GM18526 (cell line): Measurements from ENCODE around the gene TCF7L1.

Experiments used
- POLR2A ChIP-seq: IDR thresholded peaks from 3 replicates; pipeline ENCODE4 v1.6.1; 2011; ENCODE audit not compliant: insufficient read length; ENCODE audit errors: extremely low read depth

Gene TCF7L1

DNA sequence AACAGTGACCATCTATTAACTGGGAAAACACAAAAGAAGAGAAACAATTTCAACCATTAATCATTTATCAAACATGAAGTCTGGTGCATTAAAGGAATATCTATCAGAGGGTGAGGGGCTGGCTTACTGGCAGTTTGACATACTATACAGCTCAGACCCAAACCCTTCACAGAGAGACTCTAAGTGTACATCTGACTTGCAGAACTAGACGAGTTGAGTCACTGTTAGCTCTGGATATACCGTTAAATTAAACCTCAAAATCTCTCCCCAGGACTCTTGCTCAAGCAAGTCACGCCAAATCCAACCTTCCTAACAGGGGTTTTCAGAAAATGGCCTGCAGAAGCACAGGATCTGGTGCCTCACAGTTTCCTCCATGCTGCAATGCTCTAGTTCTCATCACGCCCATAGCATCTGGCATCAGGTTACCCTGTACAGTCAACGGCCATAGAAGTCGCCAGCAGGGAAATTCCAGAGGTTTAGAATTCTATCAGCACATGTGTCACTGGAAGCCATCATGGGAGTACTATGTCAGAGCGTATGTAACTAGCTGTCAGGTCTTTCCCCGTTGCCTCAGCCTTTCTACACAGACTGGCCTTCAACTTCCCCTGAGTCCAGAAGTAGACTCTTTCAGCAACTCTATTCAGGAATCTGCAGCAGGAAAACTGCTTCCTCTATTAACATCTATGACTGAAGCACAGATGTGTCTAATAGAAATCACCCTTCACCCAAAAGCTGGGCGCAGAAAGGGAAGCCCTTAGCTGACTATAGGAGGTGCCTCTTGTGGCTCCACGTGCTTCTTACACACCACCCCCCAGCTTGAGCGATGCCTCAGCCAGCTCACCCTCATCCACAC, 185.3 kb downstream of the TCF7L1 start:
- no peak for TF ChIP-seq POLR2A

DNA sequence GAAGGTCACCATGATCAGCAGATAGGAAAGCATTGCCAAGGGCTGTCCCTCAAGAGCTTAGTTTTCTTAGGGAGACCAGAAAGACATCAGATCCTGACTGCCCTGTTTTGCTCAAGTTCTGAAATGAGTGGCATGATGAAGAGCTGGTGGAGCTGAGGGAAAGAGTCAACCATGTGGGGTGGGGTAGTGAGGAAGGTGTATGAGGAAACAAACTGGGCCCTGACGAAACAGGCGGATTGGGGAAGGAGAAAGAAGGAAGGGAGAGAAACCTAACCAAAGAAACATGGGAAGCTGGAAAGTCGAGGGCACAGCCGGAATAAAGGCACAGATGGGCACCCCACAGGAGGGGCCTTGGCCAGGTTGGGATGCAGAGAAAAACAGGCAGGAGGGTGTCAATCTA, 186.6 kb downstream of the TCF7L1 start:
- no peak for TF ChIP-seq POLR2A

DNA sequence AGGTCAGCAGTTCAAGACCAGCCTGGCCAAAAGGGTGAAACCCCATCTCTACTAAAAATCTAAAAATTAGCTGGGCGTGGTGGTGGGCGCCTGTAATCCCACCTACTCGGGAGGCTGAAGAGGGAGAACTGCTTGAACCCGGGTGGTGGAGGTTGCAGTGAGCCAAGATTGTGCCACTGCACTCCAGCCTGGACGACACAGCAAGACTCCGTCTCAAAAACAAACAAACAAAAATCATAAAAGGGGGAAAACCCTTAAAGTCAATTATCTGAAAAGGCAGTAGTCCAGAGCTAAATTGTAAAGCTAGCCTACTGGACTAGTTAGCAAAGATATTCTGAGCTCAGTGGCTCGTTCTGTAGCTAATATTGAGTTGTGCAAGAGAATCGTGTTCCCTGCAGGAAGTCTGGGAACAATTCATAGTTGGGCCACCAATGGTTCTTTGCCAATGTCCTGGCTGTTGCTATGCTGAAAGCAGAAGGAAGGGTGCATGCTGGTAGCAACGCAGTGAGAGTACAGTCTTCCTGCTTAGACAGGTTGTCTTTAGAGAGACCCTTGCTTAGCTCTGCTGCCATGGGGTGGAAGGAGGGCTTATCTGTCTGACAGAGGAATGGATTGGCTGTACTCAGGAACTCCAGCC, 190.3 kb downstream of the TCF7L1 start:
- TF ChIP-seq POLR2A, result no peak

DNA sequence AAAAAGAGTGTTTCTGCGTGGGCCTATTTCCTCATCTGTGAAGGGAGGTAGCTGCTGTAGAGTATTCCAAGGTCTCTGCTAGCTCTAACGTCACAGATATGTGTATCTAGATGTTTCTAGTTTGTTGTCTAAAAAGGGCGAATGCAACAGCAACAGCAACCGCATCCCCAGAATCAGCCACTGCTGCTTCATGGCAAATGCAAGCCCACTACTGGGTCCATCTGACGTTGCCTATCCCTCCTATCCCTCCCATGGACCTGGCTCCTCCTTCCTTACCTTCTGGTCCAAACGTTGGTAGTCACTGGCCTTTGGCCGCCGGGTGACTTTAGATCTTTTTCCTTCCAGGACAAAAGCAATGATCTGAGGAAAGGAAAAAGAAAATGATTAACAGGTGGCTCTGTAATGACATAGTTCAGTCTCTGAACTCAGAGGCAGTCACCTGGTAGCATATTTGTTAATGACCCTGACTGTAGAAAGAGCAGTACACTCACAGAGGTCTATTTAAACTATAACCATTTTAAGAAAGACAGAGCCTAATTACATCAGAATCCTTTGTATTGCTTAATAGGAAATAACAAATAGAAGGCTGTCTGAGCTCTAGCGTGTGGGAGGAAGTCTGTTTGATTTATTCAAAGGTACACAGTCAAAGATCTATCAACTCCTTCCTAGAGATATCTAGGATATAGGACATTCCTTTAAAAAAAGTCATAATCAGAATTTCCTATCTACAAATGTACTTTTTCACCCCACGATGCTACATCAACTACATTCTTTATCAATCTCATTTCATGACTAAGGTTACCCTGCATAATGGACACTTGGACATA, 191.7 kb downstream of the TCF7L1 start:
- no peak for TF ChIP-seq POLR2A

DNA sequence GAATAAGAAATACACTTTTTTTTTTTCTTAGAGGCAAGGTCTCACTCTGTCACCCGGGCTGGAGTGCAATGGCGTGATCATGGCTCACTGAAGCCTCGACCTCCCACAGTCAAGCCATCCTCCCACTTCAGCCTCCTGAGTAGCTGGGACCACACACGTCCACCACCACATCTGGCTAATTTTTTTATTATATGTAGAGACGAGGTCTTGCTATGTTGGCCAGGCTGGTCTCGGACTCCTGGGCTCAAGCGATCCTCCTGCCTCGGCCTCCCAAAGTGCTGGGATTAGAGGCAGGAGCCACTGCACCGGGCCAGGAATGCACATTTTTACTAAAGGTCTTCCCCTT, 192.2 kb downstream of the TCF7L1 start:
- no peak for TF ChIP-seq POLR2A

DNA sequence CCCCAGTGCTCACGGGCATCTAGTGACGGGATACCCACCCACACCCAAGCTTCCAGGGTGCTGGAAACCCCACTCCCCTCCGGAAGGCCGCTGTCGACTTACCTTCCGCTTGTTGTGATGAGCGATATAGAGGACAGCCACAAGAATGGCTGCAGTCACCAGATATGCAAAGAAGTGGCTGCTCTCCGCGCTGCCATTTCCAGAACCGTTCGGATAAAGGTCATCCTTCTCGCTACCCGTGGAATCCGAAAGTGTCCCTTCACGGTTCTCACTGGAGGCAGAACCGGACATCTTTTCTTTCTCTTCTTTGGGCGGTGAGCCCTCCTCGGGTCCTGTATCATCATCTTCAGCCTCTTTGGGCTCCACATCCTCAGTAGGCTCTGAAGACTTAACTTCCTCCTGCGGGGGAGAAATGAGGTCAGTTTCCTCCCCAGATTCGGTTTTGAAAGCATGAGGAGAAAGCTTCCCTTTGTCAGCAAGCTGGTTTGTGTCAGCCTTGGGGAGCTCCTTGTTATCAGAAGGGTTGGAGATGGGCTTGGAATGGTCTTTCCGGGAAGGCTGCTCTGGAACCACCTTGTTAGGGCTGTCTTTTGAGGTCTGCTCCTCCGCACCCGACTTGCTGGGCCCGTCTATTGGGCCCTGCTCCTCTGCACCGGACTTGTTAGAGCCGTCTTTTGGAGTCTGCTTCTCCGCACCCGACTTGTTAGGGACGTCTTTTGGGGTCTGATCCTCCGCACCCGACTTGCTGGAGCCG, 193.4 kb downstream of the TCF7L1 start:
- TF ChIP-seq POLR2A, result peak; percentile 7

DNA sequence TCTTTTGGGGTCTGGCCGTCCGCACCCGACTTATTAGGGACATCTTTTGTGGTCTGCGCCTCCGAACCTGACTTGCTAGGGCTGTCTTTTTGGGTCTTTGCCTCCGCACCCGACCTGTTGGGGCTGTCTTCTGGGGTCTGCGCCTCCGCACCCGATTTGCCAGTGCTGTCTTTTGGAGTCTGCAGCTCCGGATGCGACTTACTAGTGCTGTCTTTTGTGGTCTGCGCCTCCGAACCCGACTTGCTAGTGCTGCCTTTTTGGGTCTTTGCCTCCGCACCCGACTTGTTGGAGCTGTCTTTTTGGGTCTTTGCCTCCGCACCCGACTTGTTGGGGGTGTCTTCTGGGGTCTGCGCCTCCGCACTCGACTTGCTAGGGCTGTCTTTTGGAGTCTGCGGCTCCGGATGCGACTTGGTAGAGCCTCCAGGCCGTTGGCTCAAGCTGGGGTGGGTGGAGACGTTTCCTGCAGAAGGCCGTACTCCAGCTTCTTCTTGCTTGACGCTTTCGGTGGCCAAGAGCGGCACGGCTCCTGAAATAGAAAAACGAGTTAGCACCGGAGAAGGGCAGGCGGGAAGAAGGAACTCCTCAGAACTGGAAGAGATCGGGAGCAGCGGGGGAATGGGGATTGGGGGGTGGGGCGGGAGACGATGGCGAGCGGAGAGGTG, 194.1 kb downstream of the TCF7L1 start:
- no peak for TF ChIP-seq POLR2A

DNA sequence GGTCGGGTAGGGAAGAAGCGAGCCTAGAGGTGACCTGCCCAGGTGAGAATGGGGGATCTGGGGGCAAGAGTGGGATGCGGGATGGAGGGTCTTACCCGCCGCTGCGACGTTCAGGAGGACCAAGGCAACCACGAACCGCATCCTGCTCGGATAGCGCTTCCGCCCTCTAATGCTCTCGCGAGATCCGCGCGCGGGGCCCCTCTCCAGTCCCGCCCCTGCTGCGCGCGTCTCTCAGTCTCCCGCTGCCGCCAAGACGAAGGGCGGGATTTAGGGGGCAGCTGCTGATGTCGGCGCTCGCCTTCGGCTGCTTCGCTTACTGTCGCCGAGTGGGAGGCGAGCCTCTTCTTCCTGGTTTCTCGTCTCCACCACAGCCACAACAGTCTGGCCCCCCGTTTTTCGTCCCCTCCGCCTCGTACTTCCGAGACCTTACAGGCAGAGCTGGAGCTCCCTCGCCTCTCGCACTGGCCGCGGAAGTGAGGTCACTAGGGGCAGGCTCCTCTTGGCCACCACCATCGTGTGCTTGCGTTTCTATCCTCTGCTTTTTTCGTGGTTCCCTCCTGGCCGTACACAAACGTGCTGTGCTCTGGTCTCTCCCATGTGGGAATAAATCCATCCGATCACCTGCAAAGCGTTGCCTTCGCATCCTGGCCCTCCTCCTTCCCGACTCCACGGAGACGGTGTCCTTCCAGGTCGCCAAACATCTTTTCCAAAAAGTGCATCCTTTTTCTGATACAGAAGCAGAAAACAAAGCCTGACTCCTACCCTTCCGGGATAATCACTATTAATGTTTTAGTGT, 194.8 kb downstream of the TCF7L1 start, which contains the start of gene TGOLN2:
Gene TGOLN2, minus strand, starts transcription at position 168 of the 796 bp plus-strand sequence. Its CDS starts 27 bp downstream, at position 141.
- peak; percentile 97 for TF ChIP-seq POLR2A

DNA sequence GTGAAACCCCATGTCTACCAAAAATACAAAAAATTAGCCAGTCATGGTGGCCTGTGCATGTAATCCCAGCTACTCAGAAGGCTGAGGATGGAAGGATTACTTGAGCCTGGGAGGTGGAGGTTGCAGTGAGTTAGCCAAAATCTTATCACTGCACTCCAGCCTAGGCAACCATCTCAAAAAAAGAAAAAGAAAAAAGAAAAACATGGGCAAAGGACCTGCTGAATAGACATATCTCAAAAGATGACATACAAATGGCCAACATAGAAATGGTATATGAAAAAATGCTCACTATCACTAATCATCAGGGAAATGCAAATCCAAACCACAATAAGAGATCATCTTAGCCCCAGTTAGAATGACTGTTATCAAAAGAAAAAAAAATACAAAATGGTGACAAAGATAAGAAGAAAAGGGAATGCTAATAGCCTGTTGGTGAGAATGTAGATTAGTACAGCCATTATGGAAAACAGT, 196.0 kb downstream of the TCF7L1 start:
- TF ChIP-seq POLR2A, result no peak

DNA sequence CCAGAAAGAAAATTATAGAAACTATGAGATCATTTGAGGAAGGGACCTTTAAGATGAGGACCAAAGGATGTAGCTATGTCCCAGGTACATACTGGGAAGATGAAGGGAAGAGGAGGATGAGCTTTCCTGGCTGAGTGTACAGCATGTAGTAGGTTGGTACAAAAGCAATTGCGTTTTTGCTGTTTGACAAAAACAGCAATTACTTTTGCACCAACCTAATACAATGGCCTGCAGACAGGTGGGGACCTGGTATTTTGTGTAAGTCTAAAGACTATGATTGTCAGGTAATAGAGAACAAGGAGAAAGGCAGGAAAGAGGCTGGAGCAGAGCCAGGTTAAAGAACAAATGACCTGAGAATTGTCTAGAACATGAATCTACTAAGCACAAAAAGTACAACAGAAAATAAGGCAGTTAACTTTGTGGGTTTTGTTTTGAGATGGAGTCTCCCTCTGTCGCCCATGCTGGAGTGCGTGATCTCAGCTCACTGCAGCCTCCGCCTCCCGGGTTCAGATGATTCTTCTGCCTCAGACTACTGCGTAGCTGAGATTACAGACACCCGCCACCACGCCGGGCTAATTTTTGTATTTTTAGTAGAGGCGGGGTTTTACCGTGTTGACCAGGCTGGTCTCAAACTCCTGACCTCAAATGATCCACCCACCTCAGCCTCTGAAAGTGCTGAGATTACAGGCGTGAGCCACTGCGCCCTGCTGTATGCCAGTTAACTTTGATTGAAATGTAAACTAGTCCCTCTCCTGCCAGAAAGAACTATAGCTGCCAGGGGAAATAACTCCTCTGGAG, 197.8 kb downstream of the TCF7L1 start:
- no peak for TF ChIP-seq POLR2A

DNA sequence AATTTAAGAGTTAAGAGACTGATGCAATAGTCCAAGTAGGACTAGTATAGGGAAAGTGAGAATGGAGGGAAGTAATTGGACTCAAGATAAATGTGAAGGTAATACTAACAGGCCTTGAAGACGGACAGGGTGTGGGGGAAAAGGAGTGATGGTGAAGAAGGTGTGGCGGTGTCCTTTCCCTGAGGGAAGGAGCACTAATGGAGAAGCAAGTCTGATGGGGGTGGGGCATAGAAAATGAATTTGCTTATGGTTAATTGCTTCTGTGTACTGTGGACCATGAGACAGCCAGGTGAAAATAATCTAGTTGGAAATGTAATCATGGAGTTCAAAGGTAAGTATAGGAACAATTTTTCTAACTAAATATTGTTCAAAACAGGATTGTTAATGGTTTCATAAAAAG, 201.7 kb downstream of the TCF7L1 start:
- no peak for TF ChIP-seq POLR2A

DNA sequence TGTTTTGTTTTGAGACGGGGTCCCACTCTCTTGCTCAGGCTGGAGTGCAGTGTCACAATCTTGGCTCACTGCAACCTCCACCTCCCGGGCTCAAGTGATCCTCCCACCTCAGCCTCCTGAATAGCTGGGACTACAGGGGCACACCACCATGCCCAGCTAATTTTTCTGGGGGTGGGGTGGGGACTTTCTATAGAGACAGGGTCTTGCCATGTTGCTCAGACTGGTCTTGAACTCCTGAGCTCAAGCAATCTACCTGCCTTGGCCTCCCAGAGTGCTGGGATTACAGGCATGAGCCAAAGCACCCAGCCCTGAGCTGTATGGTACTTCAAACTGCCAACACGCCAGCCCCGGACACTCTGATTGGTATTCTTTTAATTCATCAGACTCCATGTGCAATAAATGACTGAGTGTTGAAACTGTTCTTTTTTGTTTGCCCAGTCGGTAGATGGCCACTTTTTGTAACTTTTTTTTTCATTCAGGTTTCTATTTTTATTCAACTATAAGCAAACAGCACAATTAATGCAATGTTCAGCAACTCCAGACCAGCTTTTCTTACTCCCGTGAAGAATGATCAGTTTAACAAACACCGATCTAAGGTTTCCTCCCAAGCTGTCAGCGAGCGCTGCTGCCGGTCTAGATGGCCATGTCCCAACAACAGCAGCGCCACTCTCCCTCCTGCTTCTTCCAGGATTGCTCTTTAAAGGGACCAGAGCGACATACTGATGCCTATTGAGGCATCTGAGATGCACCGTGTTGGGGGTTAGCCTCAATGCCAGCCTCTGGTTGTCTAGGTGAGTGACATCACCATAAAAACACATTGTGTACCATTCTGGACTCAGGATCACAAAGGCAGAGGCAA, 207.1 kb downstream of the TCF7L1 start:
- no peak for TF ChIP-seq POLR2A
